NCI-H82 (cell line): ENCODE measurements around the gene YY1AP1.
"Not testable (repeated sequence)": the region's sequence is repeated elsewhere in the genome, so short reads cannot be mapped to it uniquely, and the experiment has no call there.

Source experiments
- DNase-seq: peaks from one replicate; lab custom pipeline; 2025; lab: John Stamatoyannopoulos, UW

Gene YY1AP1

DNA sequence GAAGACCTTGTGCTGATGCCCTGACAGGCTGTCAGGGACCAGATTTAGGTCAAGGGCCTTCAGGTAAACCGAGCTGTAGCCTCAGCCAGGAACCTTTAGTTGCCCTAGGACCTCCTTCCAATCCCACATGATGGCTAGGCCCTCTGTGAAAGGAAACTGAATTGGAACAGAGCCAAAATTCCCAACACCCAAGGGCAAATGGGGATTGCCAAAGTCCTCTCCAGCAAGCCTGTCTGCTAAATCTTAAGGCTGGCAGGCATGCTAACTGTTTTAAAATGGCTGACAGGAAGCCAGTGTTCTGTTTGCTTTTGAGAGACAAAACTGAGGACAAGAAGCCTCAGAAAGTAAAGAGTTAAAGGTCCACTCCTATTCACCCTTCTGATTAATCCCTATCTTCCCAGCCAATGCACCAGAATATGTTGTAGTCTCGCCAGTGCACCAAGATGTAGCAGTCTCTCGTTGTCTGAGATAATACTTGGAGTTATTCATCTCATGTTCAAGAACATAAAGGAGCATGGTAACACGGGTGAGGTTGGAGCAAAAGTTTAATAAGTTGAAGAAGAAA is 43.5 kb downstream of the YY1AP1 start:
- peak; percentile 73 for DNase-seq

DNA sequence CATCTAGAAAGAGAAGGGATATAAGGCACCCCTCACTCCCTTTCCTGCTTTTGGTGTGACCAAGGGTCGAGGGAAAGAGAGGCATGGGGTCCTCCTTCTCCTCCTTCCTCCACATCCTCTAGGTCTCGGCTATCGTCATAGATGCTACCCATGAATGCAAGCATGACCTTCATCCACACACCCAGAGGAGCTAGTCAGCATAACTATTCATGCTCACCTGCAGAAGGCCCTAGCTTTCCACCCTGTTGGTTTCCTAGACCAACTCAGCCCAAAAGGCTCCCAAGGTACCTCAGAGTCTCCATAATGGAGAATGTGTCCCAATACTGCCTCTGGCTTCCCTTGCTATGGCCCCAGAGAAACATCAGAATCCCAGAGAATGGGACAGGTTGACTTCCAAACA is 45.3 kb downstream of the YY1AP1 start:
- no peak for DNase-seq

DNA sequence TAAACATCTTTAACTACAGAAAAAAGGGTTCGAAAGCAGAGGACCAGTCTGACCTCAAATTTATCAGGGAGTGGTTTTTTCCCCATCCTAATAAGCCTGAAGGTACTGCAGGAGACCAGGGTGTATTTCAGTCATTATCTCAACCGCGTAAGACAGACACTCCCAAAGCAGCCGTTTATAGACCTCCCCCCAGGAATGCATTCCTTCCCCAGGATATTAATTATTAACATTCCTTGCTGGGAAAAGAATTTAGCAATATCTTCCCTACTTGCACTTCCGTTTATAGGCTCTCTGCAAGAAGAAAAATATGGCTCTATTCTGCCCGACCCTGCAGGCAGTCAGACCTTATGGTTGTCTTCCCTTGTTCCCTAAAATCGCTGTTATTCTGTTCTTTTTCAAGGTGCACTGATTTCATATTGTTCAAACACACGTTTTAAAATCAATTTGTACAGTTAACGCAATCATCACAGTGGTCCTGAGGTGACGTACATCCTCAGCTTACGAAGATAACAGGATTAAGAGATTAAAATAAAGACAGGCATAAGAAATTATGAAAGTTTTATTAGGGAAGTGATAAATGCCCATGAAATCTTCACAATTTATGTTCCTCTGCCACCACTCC is 45.9 kb downstream of the YY1AP1 start:
- DNase-seq = not testable (repeated sequence)

DNA sequence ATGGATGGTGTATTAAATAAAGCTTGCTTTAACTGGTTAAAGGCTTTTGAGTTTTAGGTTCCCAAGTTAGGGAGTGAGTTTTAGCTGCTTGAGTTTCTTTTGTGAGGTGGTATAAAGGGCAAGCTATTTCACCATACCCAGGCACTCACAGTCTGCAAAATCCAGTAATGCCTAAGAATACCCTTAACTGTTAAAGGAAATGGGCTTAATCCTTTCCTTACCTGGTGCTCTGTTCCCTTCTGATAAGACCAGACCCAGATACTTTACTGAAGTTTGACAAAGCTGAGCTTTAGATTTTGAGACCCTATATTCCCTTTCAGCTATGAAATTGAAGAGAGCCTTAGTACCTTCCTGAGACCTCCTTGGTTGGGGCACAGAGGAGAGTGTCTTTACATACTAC is 48.2 kb downstream of the YY1AP1 start:
- no peak for DNase-seq

DNA sequence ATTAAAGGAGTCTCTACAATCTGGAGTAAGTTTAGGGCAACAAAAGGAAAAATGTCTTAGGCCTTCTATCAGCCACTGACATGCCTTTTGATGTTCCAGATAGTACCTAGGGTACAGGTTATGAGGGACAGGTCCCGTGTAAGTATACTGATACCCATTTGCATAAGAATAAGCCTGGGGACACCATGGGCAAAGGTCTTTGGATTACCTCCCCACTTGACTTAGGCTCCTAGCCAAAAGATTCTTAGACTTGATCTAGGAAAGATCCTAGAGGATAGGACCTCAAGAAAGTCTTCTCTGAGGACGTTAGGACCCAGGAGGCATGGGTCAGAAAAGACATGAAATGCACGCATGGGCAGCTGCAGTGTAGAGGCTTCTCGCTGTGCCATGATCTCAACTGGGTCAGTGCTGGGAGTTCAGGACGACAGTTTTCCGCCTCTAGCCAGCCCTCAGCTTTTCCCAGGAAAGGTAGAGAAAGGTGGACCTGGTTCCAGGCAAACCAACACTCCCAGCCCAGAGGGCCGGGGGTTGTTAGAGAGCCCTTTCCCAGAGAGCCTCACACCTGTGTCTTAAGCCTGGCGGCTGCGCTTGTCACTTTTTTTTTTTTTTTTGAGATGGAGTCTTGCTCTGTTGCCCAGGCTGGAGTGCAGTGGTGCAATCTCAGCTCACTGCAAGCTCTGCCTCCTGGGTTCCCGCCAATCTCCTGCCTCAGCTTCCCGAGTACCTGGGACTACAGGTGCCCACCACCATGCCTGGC is 52.0 kb downstream of the YY1AP1 start:
- no peak for DNase-seq

DNA sequence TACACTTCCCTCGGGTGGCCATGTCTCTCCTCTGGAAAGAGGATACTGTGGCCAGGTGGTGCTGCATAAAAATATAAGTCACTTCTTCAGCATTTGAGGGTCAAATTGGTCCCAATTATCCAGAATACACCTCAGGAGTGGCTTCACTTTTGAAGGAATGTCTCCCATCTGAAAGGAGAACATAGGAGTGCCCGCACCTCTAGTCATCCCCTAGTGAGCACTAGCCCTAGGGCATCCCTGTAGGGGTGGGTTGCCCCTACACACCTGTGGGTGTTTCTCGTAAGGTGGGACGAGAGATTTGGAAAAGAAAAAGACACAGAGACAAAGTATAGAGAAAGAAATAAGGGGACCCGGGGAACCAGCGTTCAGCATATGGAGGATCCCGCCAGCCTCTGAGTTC is 62.1 kb downstream of the YY1AP1 start:
- DNase-seq = not testable (repeated sequence)

DNA sequence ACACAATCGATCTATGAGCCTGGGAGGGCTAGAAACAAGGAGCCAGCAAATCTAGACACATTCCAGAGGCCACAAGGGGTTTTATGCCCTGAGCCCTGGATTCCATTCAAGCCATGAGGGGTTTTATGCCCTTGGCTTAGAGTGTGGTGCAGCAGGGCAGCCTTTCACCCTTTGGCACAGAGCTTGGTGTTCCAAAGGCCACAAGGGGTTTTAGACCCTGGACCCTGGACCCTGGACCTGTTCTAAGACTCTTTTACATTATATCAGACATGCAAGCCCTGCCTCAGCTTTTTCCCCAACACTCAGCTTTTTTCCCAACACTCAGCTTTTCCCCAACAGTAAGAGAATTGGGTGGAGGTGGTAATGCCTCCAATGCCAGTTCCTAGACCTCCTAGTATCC is 65.2 kb downstream of the YY1AP1 start:
- DNase-seq = no peak

DNA sequence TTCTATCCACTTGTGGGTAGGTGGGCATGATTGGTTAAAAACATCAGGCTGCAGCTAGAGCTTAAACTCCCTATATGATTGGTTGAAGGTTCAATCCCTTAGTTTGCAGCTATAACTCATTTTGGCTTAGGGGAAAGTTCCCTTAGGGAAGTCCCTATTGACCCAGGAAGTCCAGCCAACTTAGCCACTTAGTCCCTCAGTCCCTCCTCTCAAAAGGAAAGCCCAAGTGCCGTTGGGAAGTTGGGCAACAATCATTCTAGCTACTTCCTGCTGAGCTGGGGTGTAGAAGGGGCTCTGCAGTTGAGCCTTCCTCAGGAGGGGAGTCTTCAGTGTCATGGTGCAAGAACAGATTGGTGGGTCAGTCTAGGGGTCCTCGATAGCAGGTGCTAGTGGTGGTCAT is 66.4 kb downstream of the YY1AP1 start:
- DNase-seq = no peak

DNA sequence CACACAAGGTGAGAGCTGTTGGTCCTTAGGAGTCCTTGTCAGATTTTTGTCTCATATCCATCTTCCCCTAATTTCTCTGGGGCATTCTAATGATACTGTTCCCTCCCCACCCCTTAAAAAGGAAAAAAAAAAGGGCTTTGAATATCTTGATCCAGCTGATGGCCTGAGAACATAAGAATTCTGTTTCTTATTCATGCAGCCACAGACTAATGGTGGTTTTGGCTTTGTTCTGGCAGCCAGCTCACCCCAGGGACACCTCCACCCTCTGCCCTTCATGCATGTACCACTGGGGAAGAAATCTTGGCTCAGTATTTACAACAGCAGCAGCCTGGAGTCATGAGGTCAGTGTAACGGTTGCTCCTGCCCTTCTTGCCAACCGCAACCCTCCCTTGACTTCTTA is 75.3 kb downstream of the YY1AP1 start:
- DNase-seq = not testable (repeated sequence)

DNA sequence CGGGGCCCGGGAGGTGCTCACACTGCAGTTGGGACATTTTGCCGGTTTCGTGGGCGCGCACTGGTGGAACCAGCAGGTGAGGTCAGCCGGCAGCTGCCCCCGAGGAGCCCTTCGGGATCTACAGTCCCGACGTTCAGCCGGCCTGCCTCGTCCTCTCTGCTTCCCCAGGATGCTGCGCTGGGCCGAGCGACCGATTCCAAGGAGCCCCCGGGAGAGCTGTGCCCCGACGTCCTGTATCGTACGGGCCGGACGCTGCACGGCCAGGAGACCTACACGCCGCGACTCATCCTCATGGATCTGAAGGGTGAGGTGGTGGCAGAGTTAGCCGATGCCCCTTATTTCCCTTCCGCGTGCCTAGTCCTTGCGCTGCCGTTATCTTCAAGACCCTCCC is 78.3 kb downstream of the YY1AP1 start:
- DNase-seq = not testable (repeated sequence)

DNA sequence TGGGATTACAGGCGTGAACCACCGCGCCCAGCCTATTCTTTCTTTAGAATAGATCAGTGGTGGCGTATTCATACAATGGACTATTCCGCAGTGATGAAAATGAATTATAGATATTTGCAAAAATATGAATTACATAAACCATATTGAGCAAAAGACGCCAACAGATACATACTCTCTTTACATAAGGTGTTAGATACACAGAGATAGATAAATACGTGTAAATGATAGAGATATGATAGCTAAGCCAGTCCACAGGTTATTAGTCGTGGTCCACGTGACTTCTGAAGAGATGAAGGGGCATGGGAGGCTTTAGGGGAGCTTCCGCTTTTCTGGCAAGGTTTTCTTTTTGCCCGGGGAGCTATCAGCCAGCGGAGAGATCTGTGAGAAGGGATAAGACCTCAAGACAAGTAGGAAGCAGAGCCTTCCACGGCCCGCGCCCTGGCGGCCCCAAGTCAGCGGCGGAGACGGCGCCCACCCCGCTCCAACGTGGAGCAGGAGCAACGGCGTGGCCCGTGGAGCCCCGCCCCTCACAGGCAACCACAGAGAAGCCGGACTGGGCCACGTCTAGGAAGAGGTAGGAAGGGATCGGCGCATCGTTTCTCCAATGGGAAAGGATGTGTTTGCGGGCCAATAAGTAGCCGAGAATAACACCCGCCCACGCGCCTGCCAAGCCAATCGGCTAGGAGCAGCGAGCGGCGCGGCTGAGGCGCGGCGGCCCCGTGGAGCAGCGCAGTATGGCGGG is 78.9 kb downstream of the YY1AP1 start, which contains the start of gene MSTO1:
MSTO1 (plus strand) TSS at position 704 of the 742 bp plus-strand sequence; CDS start at position 735, 31 bp downstream.
- DNase-seq = peak; percentile 100
